Keratinocyte (primary cell): ENCODE data around the gene GALNT14. TPM values are rescaled to one million over a fixed set of nuclear protein-coding genes. Genes with fewer than 3 reads are reported as not detected.
"Not testable (repeated sequence)": the region's sequence is repeated elsewhere in the genome, so short reads cannot be mapped to it uniquely, and the experiment has no call there.

Experiments used
- DNase-seq: peaks from one replicate; pipeline ENCODE4 v3.0.0-alpha.2; 2011; ENCODE audit warnings: low read depth, missing footprints, low spot score
- FAIRE-seq: peaks from 2 replicates; lab custom pipeline; 2011; peaks lifted over from hg19 to GRCh38; lab: Jason Lieb, UNC
- H2AFZ ChIP-seq: 2 replicates; pipeline ENCODE4 v1.6.0; 2012; ENCODE audit warnings: low read length, control low read depth, inconsistent platforms; ENCODE audit not compliant: control insufficient read depth
- H3K27ac ChIP-seq: 2 replicates; pipeline ENCODE4 v1.5.1; 2011; ENCODE audit warnings: low read length; ENCODE audit not compliant: control insufficient read depth, insufficient read depth
- H3K27me3 ChIP-seq: 3 replicates; pipeline ENCODE4 v1.6.0; 2011; ENCODE audit warnings: low read length; ENCODE audit not compliant: control insufficient read depth, insufficient read depth; ENCODE audit errors: extremely low read depth
- H3K36me3 ChIP-seq, 2 experiments: 2 replicates in 1 of 2; 3 replicates in 1 of 2; pipeline ENCODE4 v1.5.1; 2011; ENCODE audit warnings: low read length in 2 of 2, mild to moderate bottlenecking in 1 of 2; ENCODE audit not compliant: control insufficient read depth in 2 of 2, insufficient read depth in 2 of 2; ENCODE audit errors: extremely low read depth in 1 of 2
- H3K4me1 ChIP-seq: 3 replicates; pipeline ENCODE4 v1.5.1; 2011; ENCODE audit warnings: low read length; ENCODE audit not compliant: control insufficient read depth, insufficient read depth; ENCODE audit errors: extremely low read depth
- H3K4me2 ChIP-seq: 3 replicates; pipeline ENCODE4 v1.6.0; 2011; ENCODE audit warnings: low read depth, low read length; ENCODE audit not compliant: control insufficient read depth, insufficient read depth; ENCODE audit errors: extremely low read depth
- H3K4me3 ChIP-seq, 3 experiments: fragments of 200-600 bp in 1 of 3; sonication (generic) in 1 of 3; 2 replicates in 2 of 3; 3 replicates in 1 of 3; pipeline ENCODE4 v1.5.1; 2011 to 2016; ENCODE audit warnings: low read length in 3 of 3, mild to moderate bottlenecking in 3 of 3, control low read depth in 2 of 3, inconsistent platforms in 1 of 3, low read depth in 1 of 3, mixed read lengths in 1 of 3, mixed run types in 1 of 3, moderate library complexity in 1 of 3; ENCODE audit not compliant: control insufficient read depth in 2 of 3, insufficient read depth in 2 of 3; ENCODE audit errors: extremely low read depth in 1 of 3
- H3K79me2 ChIP-seq: 2 replicates; pipeline ENCODE4 v1.6.0; 2012; ENCODE audit warnings: low read length; ENCODE audit not compliant: control insufficient read depth, insufficient read depth
- H3K9ac ChIP-seq: 3 replicates; pipeline ENCODE4 v1.6.0; 2011; ENCODE audit warnings: low read length; ENCODE audit not compliant: control insufficient read depth, insufficient read depth; ENCODE audit errors: extremely low read depth
- H3K9me1 ChIP-seq: 3 replicates; pipeline ENCODE4 v1.6.0; 2011; ENCODE audit warnings: low read length; ENCODE audit not compliant: control insufficient read depth, insufficient read depth; ENCODE audit errors: extremely low read depth
- H3K9me3 ChIP-seq: 2 replicates; pipeline ENCODE4 v1.5.1; 2012; ENCODE audit warnings: low read depth, low read length; ENCODE audit not compliant: control insufficient read depth
- H4K20me1 ChIP-seq: 3 replicates; pipeline ENCODE4 v1.6.0; 2011; ENCODE audit warnings: low read length; ENCODE audit not compliant: control insufficient read depth, insufficient read depth; ENCODE audit errors: extremely low read depth
- EZH2 ChIP-seq: IDR thresholded peaks from one replicate; pipeline ENCODE4 v1.6.1; 2012; ENCODE audit warnings: inconsistent platforms, mild to moderate bottlenecking, low read length, moderate library complexity
- dilution Hi-C: fragments of 300-500 bp; cut with MboI; formaldehyde crosslinking; loops from one replicate; pipeline ENCODE4 v1.7.0; 2020; ENCODE audit warnings: low sequenced_read_pairs; ENCODE audit not compliant: extremely low pct_ligation_motif_present
- polyA plus RNA-seq, 5 experiments: library from polyadenylated mRNA; depleted of rRNA in 3 of 5; stranded (reverse) in 3 of 5; stranded (forward) in 1 of 5; unstranded in 1 of 5; fragments of >200 nt; gene quantifications; 1 replicate in 1 of 5; 2 replicates in 3 of 5; 3 replicates in 1 of 5; pipeline versions ENCODE4 v1.2.1 to v1.2.3, GENCODE V29; 2011 to 2012; ENCODE audit warnings: missing spikeins in 2 of 5, low read depth in 1 of 5, low replicate concordance in 1 of 5
- TF ChIP-seq, protein P1 (sequence below), 3 experiments: IDR thresholded peaks in 1 of 3; conservative IDR thresholded peaks in 1 of 3; optimal IDR thresholded peaks in 1 of 3; 2 replicates in 2 of 3; 3 replicates in 1 of 3; pipeline versions ENCODE3 to v1.5.1; 2011; ENCODE audit warnings: low read length in 3 of 3, mild to moderate bottlenecking in 3 of 3, moderate library complexity in 2 of 3, control low read depth in 1 of 3, inconsistent platforms in 1 of 3; ENCODE audit not compliant: insufficient read depth in 2 of 3; ENCODE audit errors: extremely low read depth in 1 of 3

GALNT14 gene
- polyA plus RNA-seq, 1 donor (not counting 4 experiments of a cell fraction or from before 2014, with no cell fraction given) = 27.4 TPM

DNA sequence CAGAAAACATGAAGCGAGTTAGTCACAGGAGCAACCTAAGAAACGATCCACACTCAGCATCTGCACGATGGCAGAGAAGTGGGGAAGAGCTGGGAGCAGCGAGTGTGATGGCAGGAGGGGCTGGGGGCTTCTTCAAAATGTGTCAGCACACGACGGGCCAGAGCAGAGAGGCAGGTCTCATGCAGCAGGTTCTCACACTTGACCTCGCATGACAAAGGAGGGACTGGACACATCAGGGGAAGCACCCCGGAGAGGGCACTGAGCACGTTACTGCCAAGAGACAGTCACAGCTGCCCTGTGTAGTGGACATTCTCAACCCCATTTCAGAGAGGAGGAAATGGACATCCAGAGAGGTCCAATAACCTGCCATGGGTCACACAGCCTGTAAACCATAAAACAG, 226.9 kb downstream of the GALNT14 start:
- Histone ChIP-seq H3K4me2 (no peak overlapping the region), H3K36me3 (peaks cover 0 to 3% of the 10 kb centered on the region in 2 experiments), H3K4me1 (peaks cover 2% of the 10 kb centered on the region), H3K27ac (no peak overlapping the region), H3K9me1 (peaks cover 2% of the 10 kb centered on the region), H2AFZ (no peak overlapping the region), H4K20me1 (no peaks in the 10 kb centered on the region), H3K27me3 (no peaks in the 10 kb centered on the region), H3K79me2 (no peaks in the 10 kb centered on the region), H3K4me3 (no peak overlapping the region), H3K9me3 (no peaks in the 10 kb centered on the region), H3K9ac (no peak overlapping the region)
- TF ChIP-seq, protein P1, sequence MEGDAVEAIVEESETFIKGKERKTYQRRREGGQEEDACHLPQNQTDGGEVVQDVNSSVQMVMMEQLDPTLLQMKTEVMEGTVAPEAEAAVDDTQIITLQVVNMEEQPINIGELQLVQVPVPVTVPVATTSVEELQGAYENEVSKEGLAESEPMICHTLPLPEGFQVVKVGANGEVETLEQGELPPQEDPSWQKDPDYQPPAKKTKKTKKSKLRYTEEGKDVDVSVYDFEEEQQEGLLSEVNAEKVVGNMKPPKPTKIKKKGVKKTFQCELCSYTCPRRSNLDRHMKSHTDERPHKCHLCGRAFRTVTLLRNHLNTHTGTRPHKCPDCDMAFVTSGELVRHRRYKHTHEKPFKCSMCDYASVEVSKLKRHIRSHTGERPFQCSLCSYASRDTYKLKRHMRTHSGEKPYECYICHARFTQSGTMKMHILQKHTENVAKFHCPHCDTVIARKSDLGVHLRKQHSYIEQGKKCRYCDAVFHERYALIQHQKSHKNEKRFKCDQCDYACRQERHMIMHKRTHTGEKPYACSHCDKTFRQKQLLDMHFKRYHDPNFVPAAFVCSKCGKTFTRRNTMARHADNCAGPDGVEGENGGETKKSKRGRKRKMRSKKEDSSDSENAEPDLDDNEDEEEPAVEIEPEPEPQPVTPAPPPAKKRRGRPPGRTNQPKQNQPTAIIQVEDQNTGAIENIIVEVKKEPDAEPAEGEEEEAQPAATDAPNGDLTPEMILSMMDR (optimal IDR thresholded peaks at IDR 0.05 in 1 of 3, IDR thresholded peaks at IDR 0.05 in 1 of 3, conservative IDR thresholded peaks at IDR 0.05 in 1 of 3; ENCODE audit: extremely low read depth in 1 of 3, insufficient read depth in 2 of 3, low read length in 3 of 3) = no peak
- no peak for TF ChIP-seq EZH2
- dilution Hi-C loops = no loop called here
- DNase-seq (no peak), FAIRE-seq (no peak)

DNA sequence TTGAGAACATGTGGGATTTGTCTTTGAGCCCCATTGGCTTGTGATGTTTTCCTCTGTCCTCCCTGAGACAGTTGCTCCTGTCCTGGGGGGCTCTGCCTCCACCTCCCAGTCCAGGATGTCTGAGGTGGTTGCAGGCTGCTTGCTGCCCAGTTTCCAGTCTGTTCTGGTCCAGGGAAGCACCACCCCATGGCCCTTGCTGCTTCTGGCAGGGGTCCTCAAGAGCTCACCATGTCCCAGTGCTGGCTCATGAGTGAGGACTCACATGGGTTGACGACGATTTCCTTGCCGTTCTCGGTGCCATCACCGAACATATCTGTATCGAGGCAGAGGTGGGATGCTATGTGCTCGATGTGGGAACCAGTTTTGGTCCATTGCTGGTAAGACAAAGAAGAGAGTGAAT, 227.6 kb downstream of the GALNT14 start:
- no peak overlapping the region for H3K4me3 ChIP-seq
- no peaks in the 10 kb centered on the region for H3K79me2 ChIP-seq
- no peak overlapping the region for H3K9ac ChIP-seq
- DNase-seq = no peak
- no peak overlapping the region for H3K27ac ChIP-seq
- no peaks in the 10 kb centered on the region for H3K27me3 ChIP-seq
- no peak overlapping the region for H3K4me2 ChIP-seq
- H3K36me3 ChIP-seq = peaks cover 0 to 3% of the 10 kb centered on the region in 2 experiments
- H2AFZ ChIP-seq = no peak overlapping the region
- H3K9me3 ChIP-seq = no peaks in the 10 kb centered on the region
- no peaks in the 10 kb centered on the region for H4K20me1 ChIP-seq
- TF ChIP-seq EZH2 = no peak
- TF ChIP-seq, protein P1 (optimal IDR thresholded peaks at IDR 0.05 in 1 of 3, IDR thresholded peaks at IDR 0.05 in 1 of 3, conservative IDR thresholded peaks at IDR 0.05 in 1 of 3; ENCODE audit: extremely low read depth in 1 of 3, insufficient read depth in 2 of 3, low read length in 3 of 3) = no peak
- dilution Hi-C loops = no loop called here
- H3K4me1 ChIP-seq = peaks cover 2% of the 10 kb centered on the region
- FAIRE-seq = no peak
- peaks cover 2% of the 10 kb centered on the region for H3K9me1 ChIP-seq

DNA sequence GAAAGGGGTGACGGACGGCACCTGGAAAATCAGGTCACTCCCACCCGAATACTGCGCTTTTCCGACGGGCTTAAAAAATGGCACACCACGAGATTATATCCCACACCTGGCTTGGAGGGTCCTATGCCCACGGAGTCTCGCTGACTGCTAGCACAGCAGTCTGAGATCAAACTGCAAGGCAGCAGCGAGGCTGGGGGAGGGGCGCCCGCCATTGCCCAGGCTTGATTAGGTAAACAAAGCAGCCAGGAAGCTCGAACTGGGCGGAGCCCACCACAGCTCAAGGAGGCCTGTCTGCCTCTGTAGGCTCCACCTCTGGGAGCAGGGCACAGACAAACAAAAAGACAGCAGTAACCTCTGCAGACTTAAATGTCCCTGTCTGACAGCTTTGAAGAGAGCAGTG, 233.8 kb downstream of the GALNT14 start:
- DNase-seq, H3K27ac ChIP-seq, H3K9me1 ChIP-seq, H3K4me3 ChIP-seq, FAIRE-seq, H3K27me3 ChIP-seq, dilution Hi-C loops, H2AFZ ChIP-seq, H3K4me1 ChIP-seq, H3K36me3 ChIP-seq, H3K9ac ChIP-seq, H4K20me1 ChIP-seq, H3K79me2 ChIP-seq, H3K4me2 ChIP-seq, H3K9me3 ChIP-seq: not testable (repeated sequence)
